T-helper 1 cell (primary cell): Measurements from ENCODE around the gene PKD1L1.

ENCODE experiments used
- DNase-seq, 5 donors: peaks; one replicate each; pipeline ENCODE4 v3.0.0-alpha.2; 2012 to 2020

PKD1L1 gene

DNA sequence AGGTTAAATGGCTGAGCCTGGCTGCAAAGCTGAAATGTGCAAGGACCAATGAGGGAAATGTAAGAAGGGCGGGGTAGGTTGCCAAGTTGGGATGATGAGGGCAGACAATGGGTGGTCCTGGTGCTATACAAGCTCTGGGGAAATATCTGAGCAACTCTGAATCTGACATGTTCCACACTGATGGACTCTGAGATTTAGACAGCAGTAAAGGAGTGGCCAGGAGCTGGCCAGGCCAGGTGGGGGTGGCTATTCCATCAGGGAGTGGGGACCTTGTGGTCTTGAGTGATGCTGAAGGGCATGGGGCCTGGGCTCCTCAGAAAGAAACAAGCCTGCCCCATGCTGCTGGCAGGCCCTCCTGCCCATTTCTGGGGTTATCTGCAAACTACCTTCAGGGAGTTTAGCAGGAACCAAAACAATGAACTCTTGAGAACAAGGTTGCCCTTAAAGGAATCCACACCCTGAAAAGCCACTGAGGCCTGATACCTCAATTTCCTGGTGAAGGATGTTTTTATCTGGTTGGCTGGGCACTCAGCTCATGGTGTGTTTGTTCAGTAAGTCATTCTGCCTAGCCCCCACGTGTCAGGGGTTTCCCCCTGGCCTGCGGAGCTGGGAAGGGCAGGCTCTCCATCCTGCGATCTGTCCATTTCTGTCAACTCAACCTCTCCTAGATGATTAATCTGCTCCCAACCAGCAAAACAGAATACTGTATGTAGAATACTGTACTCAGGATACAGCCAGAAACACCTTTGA is 223.1 kb downstream of the PKD1L1 start:
- DNase-seq: no peak
